Stimulated activated CD4-positive, alpha-beta T cell treated with anti-CD3 and anti-CD28 coated beads, Interleukin-12 subunit alpha, Interleukin-12 subunit beta, amount 100 ng/mL, for 48 hours (primary cell): ENCODE measurements around the gene WWOX.

Experiments
- DNase-seq, 3 donors: peaks; one replicate each; pipeline ENCODE4 v3.0.0-alpha.2; 2020; ENCODE audit warnings: low read depth in 2 of 3, low spot score in 1 of 3

Gene WWOX

GRCh38 chr16:78430281-78430680, 330.8 kb downstream of the WWOX start:
- DNase-seq, result no peak

GRCh38 chr16:78431004-78431670, 331.7 kb downstream of the WWOX start:
- no peak for DNase-seq

- DNase-seq, result no peak
Measured at GRCh38 chr16:78431701-78432100, 332.2 kb downstream of the WWOX start.

- no peak for DNase-seq
Measured at GRCh38 chr16:78432451-78432850, 333.0 kb downstream of the WWOX start.

GRCh38 chr16:78433116-78433515, 333.7 kb downstream of the WWOX start:
- DNase-seq, result no peak

- DNase-seq, result no peak
Measured at GRCh38 chr16:78434401-78434800, 334.9 kb downstream of the WWOX start.

GRCh38 chr16:78435260-78435659, 335.8 kb downstream of the WWOX start:
- no peak for DNase-seq

- DNase-seq, result no peak
Measured at GRCh38 chr16:78436023-78436422, 336.6 kb downstream of the WWOX start.

GRCh38 chr16:78436846-78437245, 337.4 kb downstream of the WWOX start:
- no peak for DNase-seq

- peak in 2 of 3 donors; percentile 12 to 35 for DNase-seq
Measured at GRCh38 chr16:78437352-78437968, 338.0 kb downstream of the WWOX start.

GRCh38 chr16:78438219-78438618, 338.8 kb downstream of the WWOX start:
- no peak for DNase-seq

- no peak for DNase-seq
Measured at GRCh38 chr16:78438632-78439031, 339.2 kb downstream of the WWOX start.

GRCh38 chr16:78439646-78440045, 340.2 kb downstream of the WWOX start:
- no peak for DNase-seq

GRCh38 chr16:78441298-78441697, 341.8 kb downstream of the WWOX start:
- DNase-seq, result no peak

- no peak for DNase-seq
Measured at GRCh38 chr16:78443542-78444364, 344.3 kb downstream of the WWOX start.

GRCh38 chr16:78445818-78446217, 346.4 kb downstream of the WWOX start:
- DNase-seq, result no peak

- no peak for DNase-seq
Measured at GRCh38 chr16:78446486-78446885, 347.0 kb downstream of the WWOX start.

GRCh38 chr16:78446992-78447563, 347.6 kb downstream of the WWOX start:
- no peak for DNase-seq

GRCh38 chr16:78448658-78449271, 349.3 kb downstream of the WWOX start:
- DNase-seq, result no peak

- no peak for DNase-seq
Measured at GRCh38 chr16:78450255-78450654, 350.8 kb downstream of the WWOX start.

- no peak for DNase-seq
Measured at GRCh38 chr16:78452025-78452555, 352.6 kb downstream of the WWOX start.
